Measurements from ENCODE around the gene TPST1.
"Not testable (repeated sequence)": the region's sequence is repeated elsewhere in the genome, so short reads cannot be mapped to it uniquely, and the experiment has no call there.

Gene TPST1

GRCh38 chr7:66395128-66395571, 190.0 kb downstream of the TPST1 start:
- DNase-seq = not testable (repeated sequence)

DNA sequence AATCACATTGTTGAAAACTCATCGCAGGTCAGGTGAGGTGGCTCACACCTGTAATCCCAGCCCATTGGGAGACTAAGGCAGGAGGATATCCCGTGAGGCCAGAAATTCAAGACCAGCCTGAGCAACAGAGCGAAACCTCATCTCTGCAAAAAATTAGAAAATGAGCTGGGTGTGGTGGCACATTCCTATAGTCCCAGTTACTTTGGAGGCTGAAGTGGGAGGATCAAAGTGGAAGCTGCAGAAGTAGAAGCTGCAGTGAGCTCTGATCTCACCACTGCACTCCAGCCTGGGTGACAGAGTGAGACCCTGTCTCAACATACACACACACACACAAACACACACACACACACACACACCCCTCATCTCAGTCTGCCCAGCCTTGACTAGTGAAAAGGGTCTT, 190.9 kb downstream of the TPST1 start:
- DNase-seq = not testable (repeated sequence)

DNA sequence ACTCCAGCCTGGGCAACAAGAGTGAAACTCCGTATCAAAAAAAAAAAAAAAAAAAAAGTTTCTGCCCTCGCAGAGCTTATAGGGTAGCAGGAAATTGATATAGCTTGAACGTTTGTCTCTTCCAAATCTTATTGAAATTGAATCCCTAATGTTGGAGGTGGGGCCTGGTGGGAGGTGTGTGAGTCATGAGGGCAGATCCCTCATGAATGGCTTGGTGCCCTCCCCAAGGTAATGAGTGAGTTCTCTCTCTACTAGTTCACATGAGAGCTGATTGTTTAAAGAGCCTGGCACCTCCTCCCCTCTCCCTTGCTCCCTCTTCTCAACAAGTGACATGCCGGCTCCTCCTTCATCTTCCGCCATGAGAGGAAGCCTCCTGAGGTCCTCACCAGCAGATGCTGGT, 193.7 kb downstream of the TPST1 start:
- DNase-seq = not testable (repeated sequence)

DNA sequence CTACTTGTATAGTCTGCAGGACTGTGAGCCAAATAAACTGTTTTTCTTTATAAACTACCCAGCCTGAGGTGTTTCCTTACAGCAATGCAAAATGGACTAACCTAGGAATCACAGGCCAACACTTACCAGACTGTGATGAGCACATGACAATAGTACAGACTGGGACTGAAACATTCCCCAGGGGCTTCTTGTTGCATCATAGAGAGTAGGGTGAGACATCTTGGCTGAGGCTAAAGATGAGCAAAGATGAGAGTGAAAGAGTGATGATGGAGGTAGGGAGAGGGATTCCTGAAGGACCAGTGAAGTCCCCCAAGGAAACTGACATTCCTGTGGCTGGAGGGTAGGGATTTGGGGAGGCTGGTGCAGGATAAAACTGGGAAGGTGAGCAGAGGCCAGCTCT, 194.4 kb downstream of the TPST1 start:
- no peak for DNase-seq

GRCh38 chr7:66400400-66400799, 195.3 kb downstream of the TPST1 start:
- DNase-seq = no peak

GRCh38 chr7:66401126-66401525, 196.0 kb downstream of the TPST1 start:
- not testable (repeated sequence) for DNase-seq

GRCh38 chr7:66401932-66402331, 196.8 kb downstream of the TPST1 start:
- not testable (repeated sequence) for DNase-seq

GRCh38 chr7:66403564-66403963, 198.4 kb downstream of the TPST1 start:
- DNase-seq = no peak

- no peak for DNase-seq
Observed at GRCh38 chr7:66409493-66409892, 204.4 kb downstream of the TPST1 start.

All from effector CD4-positive, alpha-beta T cell (primary cell).